GM12878 (cell line): ENCODE results near the gene SLC1A2. TPM values are rescaled to one million over a fixed set of nuclear protein-coding genes. Genes with fewer than 3 reads are reported as not detected.

ENCODE experiments used
- ATAC-seq: fragments of 200-7000 bp; cut with Tn5 transposase; 3 replicates; pipeline ENCODE4 v1.9.1; 2020; ENCODE audit warnings: mild to moderate bottlenecking, moderate library complexity
- BruUV-seq: library from RNA; stranded (reverse); fragments of 400-500 nt; replicated peaks from 2 replicates; lab custom pipeline; 2021; lab: Mats Ljungman, UMichigan
- CTCF ChIA-PET: fragments of 300-600 bp; sonication (Branson Sonifier 250); formaldehyde crosslinking; extraction: SDS; loops from one replicate; lab custom pipeline; 2021; ENCODE audit warnings: inconsistent platforms; lab: Yijun Ruan, JAX
- POLR2A ChIA-PET: fragments of 350-600 bp; formaldehyde crosslinking; extraction: SDS; loops from one replicate; lab custom pipeline; 2021; ENCODE audit warnings: inconsistent platforms; lab: Charles Lee
- RAD21 ChIA-PET: fragments of 300-600 bp; sonication (Branson Sonifier 250); formaldehyde crosslinking; loops from one replicate; lab custom pipeline; 2023; ENCODE audit warnings: antibody characterized with exemption; ENCODE audit not compliant: unreplicated experiment; lab: Charles Lee
- SMC1A ChIA-PET: fragments of 300-600 bp; sonication (Branson Sonifier 250); formaldehyde crosslinking; loops from one replicate; lab custom pipeline; 2023; ENCODE audit not compliant: unreplicated experiment, uncharacterized antibody; lab: Charles Lee
- DNase-seq: peaks from one replicate; pipeline ENCODE4 v3.0.0-alpha.2; 2011; ENCODE audit warnings: low read depth, low spot score
- FAIRE-seq: peaks from 3 replicates; lab custom pipeline; 2011; peaks lifted over from hg19 to GRCh38; lab: Jason Lieb, UNC
- H2AFZ ChIP-seq: 2 replicates; pipeline ENCODE4 v1.6.0; 2011; ENCODE audit warnings: low read depth, low read length, control low read depth; ENCODE audit not compliant: control insufficient read depth
- H3K27ac ChIP-seq: 2 replicates; pipeline ENCODE4 v1.5.1; 2011; ENCODE audit warnings: control low read depth; ENCODE audit not compliant: control insufficient read depth, insufficient read depth
- H3K27me3 ChIP-seq, 2 experiments: replicated peaks in 1 of 2; 2 replicates each; pipeline versions ENCODE4 v1.6.0 to v1.6.1; 2011; ENCODE audit warnings: low read length in 1 of 2; ENCODE audit not compliant: control insufficient read depth in 2 of 2, insufficient read depth in 2 of 2
- H3K36me3 ChIP-seq, 2 experiments: 2 replicates each; pipeline ENCODE4 v1.5.1; 2011; ENCODE audit warnings: low read length in 1 of 2; ENCODE audit not compliant: control insufficient read depth in 2 of 2, insufficient read depth in 2 of 2
- H3K4me1 ChIP-seq: 2 replicates; pipeline ENCODE4 v1.6.1; 2011; ENCODE audit warnings: mild to moderate bottlenecking, low read length, moderate library complexity, mixed read lengths; ENCODE audit not compliant: control insufficient read depth, insufficient read depth
- H3K4me2 ChIP-seq: 2 replicates; pipeline ENCODE4 v1.6.0; 2011; ENCODE audit warnings: control low read depth; ENCODE audit not compliant: control insufficient read depth, insufficient read depth
- H3K4me3 ChIP-seq: fragments of 200-600 bp; sonication (generic); 2 replicates; pipeline ENCODE4 v1.5.1; 2016
- H3K79me2 ChIP-seq: 2 replicates; pipeline ENCODE4 v1.6.0; 2011; ENCODE audit warnings: low read length; ENCODE audit not compliant: control insufficient read depth, insufficient read depth
- H3K9ac ChIP-seq: 2 replicates; pipeline ENCODE4 v1.8.0; 2011; ENCODE audit warnings: low read length, control low read depth, mixed read lengths; ENCODE audit not compliant: control insufficient read depth, insufficient read depth
- H3K9me3 ChIP-seq: replicated peaks from 3 replicates; pipeline ENCODE4 v1.5.1; 2011; ENCODE audit warnings: mild to moderate bottlenecking, low read length; ENCODE audit not compliant: control insufficient read depth, insufficient read depth
- H4K20me1 ChIP-seq: 2 replicates; pipeline ENCODE4 v1.6.0; 2011; ENCODE audit not compliant: control insufficient read depth, insufficient read depth
- BCLAF1 ChIP-seq: fragments of 450-650 bp; IDR thresholded peaks from 2 replicates; pipeline ENCODE4 v1.6.1; 2017; ENCODE audit warnings: antibody characterized with exemption, mild to moderate bottlenecking, moderate library complexity
- CREB1 ChIP-seq: IDR thresholded peaks from 2 replicates; pipeline ENCODE4 v1.6.1; 2012; ENCODE audit warnings: low read depth, mild to moderate bottlenecking, inconsistent platforms
- HDAC6 ChIP-seq: fragments of 200-600 bp; sonication (generic); IDR thresholded peaks from one replicate; pipeline ENCODE4 v1.8.0; 2017; ENCODE audit warnings: antibody characterized with exemption; ENCODE audit not compliant: unreplicated experiment
- IKZF1 ChIP-seq: fragments of 450-650 bp; conservative IDR thresholded peaks from 2 replicates; pipeline ENCODE4 v1.6.1; 2017; ENCODE audit warnings: antibody characterized with exemption, mild to moderate bottlenecking
- RUNX3 ChIP-seq: IDR thresholded peaks from 2 replicates; pipeline ENCODE4 v1.6.1; 2012; ENCODE audit warnings: low read length, inconsistent platforms
- WGBS: methylation state at CpG from one replicate; pipeline ENCODE4 v1.1.6; 2016; ENCODE audit warnings: low lambda C conversion rate; ENCODE audit not compliant: insufficient replicate concordance, insufficient coverage; ENCODE audit errors: missing lambda C conversion rate; 5-methylcytosine and 5-hydroxymethylcytosine counted together
- in situ Hi-C: fragments of 300-500 bp; cut with MboI; formaldehyde crosslinking; loops from 9 replicates; pipeline ENCODE4 v1.14.3; 2018; ENCODE audit warnings: mixed read lengths
- intact Hi-C: fragments of 100-400 bp; cut with micrococcal nuclease; formaldehyde crosslinking; loops from one replicate; pipeline ENCODE4 v1.14.2; 2022; ENCODE audit not compliant: unreplicated experiment
- polyA plus RNA-seq, 11 experiments: library from polyadenylated mRNA; depleted of rRNA in 4 of 11; unstranded in 6 of 11; stranded (reverse) in 5 of 11; fragments of >200 nt; fragmentation: Nextera tagmentation in 4 of 11; fragmentation: Illumina TruSeq in 1 of 11; extraction: Ambion mirVana in 4 of 11; extraction: Trizol in 1 of 11; gene quantifications; 1 replicate in 1 of 11; 2 replicates in 10 of 11; pipeline versions ENCODE4 v1.2.1 to v1.2.3, GENCODE V29; 2011 to 2016; ENCODE audit warnings: inconsistent platforms in 2 of 11, missing spikeins in 2 of 11, low read depth in 1 of 11
- total RNA-seq, 4 experiments: library from RNA; depleted of rRNA in 3 of 4; stranded (reverse); fragments of >200 nt in 3 of 4; fragmentation: Illumina TruSeq in 1 of 4; extraction: Trizol in 1 of 4; gene quantifications; 2 replicates each; pipeline versions ENCODE4 v1.2.1 to v1.2.3, GENCODE V29; 2013 to 2021

Gene SLC1A2
- total and polyA plus RNA-seq, 10 of the 15 experiments (the other 5 are each of a cell fraction or from before 2014, with no cell fraction given), result 0.01 to 0.84 (median 0.22) TPM; not detected in 1

GRCh38 chr11:35316161-35316560, 103.2 kb downstream of the SLC1A2 start:
- ATAC-seq (no peak), FAIRE-seq (no peak), DNase-seq (no peak)
- in situ Hi-C loops (no loop called here), intact Hi-C loops (no loop called here)
- Histone ChIP-seq H3K9me3 (no peaks in the 10 kb centered on the region), H3K4me2 (no peak overlapping the region), H3K27me3 (no peaks in the 10 kb centered on the region), H3K4me1 (peaks cover 42% of the 10 kb centered on the region), H3K9ac (no peak overlapping the region), H3K79me2 (no peaks in the 10 kb centered on the region), H3K36me3 (no peaks in the 10 kb centered on the region), H3K4me3 (no peak overlapping the region), H4K20me1 (no peaks in the 10 kb centered on the region), H3K27ac (no peak overlapping the region), H2AFZ (no peak overlapping the region)
- BruUV-seq, result no TSS peak
- ChIA-PET SMC1A (interaction anchor here (0.7 to 2.0 kb wide), 8 partner anchors 11 to 75 kb away, joined by 3 to 9 read pairs (median 3); no protein-coding TSS in a partner anchor), POLR2A (interaction anchor here (0.6 to 1.3 kb wide), 3 partner anchors 12 to 75 kb away, joined by 3 read pairs; no protein-coding TSS in a partner anchor), CTCF (interaction anchor here (0.6 to 4.7 kb wide), 4 partner anchors 11 to 1720 kb away, joined by 3 to 27 read pairs (median 4); no protein-coding TSS in a partner anchor), RAD21 (interaction anchor here (0.6 to 5.0 kb wide), 3 partner anchors 18 to 38 kb away, joined by 3 to 36 read pairs (median 4); no protein-coding TSS in a partner anchor)
- 60% methylated on average over 2 of the region's 2 CpGs for WGBS
- TF ChIP-seq RUNX3, result 0 out of 2 replicates have a peak, but pooled peaks have one; percentile 8
- TF ChIP-seq BCLAF1, result no peak
- TF ChIP-seq CREB1, result no peak
- no peak for TF ChIP-seq HDAC6
- no peak for TF ChIP-seq IKZF1
